Ascending aorta (tissue), 2 donors: Measurements from ENCODE around the gene PRTG. TPM values are rescaled to one million over a fixed set of nuclear protein-coding genes. Genes with fewer than 3 reads are reported as not detected.
A peak's percentile ranks its signal among the peaks of the same experiment; 100 is the strongest.

Experiments
- DNase-seq, 2 donors: peaks; one replicate each; pipeline ENCODE4 v3.0.0-alpha.2; 2019; ENCODE audit warnings: low spot score in 2 of 2
- H3K27ac ChIP-seq, 2 donors: fragments of 200-600 bp; sonication (generic); one replicate each; pipeline ENCODE4 v1.5.1; 2016 to 2017; ENCODE audit warnings: mild to moderate bottlenecking in 1 of 2
- H3K27me3 ChIP-seq: fragments of 200-600 bp; sonication (generic); one replicate; pipeline ENCODE4 v1.5.1; 2017
- H3K36me3 ChIP-seq, 2 donors: fragments of 200-600 bp; sonication (generic); one replicate each; pipeline ENCODE4 v1.5.1; 2016
- H3K4me1 ChIP-seq, 2 donors: fragments of 200-600 bp; sonication (generic); one replicate each; pipeline ENCODE4 v1.5.1; 2016 to 2017; ENCODE audit warnings: mild to moderate bottlenecking in 1 of 2
- H3K4me3 ChIP-seq, 2 donors: fragments of 200-600 bp; sonication (generic); one replicate each; pipeline ENCODE4 v1.5.1; 2016 to 2017; ENCODE audit warnings: mild to moderate bottlenecking in 1 of 2
- H3K9me3 ChIP-seq, 2 donors: fragments of 200-600 bp; sonication (generic); one replicate each; pipeline ENCODE4 v1.5.1; 2016
- CTCF ChIP-seq, 3 experiments: fragments of 200-600 bp in 2 of 3; fragments of 450-650 bp in 1 of 3; sonication (generic) in 2 of 3; IDR thresholded peaks; one replicate each; pipeline ENCODE4 v1.5.1; 2016 to 2019; ENCODE audit warnings: antibody characterized with exemption in 3 of 3, mild to moderate bottlenecking in 1 of 3, moderate library complexity in 1 of 3
- intact Hi-C: fragments of 100-400 bp; cut with DNase I; formaldehyde crosslinking; loops from one replicate; pipeline ENCODE4 v1.15.1; 2023
- total RNA-seq: library from RNA; depleted of rRNA; stranded (reverse); fragments of >200 nt; gene quantifications from one replicate; pipeline ENCODE4 v1.1.0, GENCODE V29; 2016

The PRTG gene
- total RNA-seq, 1 donor from 2014 or later, result 0.21 TPM

GRCh38 chr15:55590788-55591187, 152.2 kb downstream of the PRTG start:
- Histone ChIP-seq H3K27me3 (no peaks in the 10 kb centered on the region), H3K9me3 (no peaks in the 10 kb centered on the region), H3K4me3 (no peak overlapping the region), H3K4me1 (peaks cover 0 to 13% of the 10 kb centered on the region in 2 donors), H3K36me3 (no peaks in the 10 kb centered on the region), H3K27ac (no peak overlapping the region)
- no peak for TF ChIP-seq CTCF (IDR thresholded peaks at IDR 0.05)
- no peak for DNase-seq
- intact Hi-C loops, result no loop called here

GRCh38 chr15:55589287-55589686, 153.7 kb downstream of the PRTG start:
- TF ChIP-seq CTCF (IDR thresholded peaks at IDR 0.05), result no peak
- H3K4me3 ChIP-seq, result peak overlapping the region in 1 of 2 donors; percentile 80
- H3K9me3 ChIP-seq, result no peaks in the 10 kb centered on the region
- H3K27ac ChIP-seq, result no peak overlapping the region
- H3K27me3 ChIP-seq, result no peaks in the 10 kb centered on the region
- H3K36me3 ChIP-seq, result no peaks in the 10 kb centered on the region
- no peak for DNase-seq
- intact Hi-C loops, result loop anchor here (10.0 kb wide), 1 partner anchor 656 kb away; the partner anchor contains the start of gene RFX7
- peaks cover 0 to 13% of the 10 kb centered on the region in 2 donors for H3K4me1 ChIP-seq

GRCh38 chr15:55588815-55589115, 154.2 kb downstream of the PRTG start:
- intact Hi-C loops, result loop anchor here (10.0 kb wide), 1 partner anchor 656 kb away; the partner anchor contains the start of gene RFX7
- no peaks in the 10 kb centered on the region for H3K27me3 ChIP-seq
- H3K9me3 ChIP-seq, result no peaks in the 10 kb centered on the region
- no peaks in the 10 kb centered on the region for H3K36me3 ChIP-seq
- DNase-seq, result no peak
- TF ChIP-seq CTCF (IDR thresholded peaks at IDR 0.05), result no peak
- H3K4me3 ChIP-seq, result peak overlapping the region; percentile 73 to 80
- peaks cover 0 to 13% of the 10 kb centered on the region in 2 donors for H3K4me1 ChIP-seq
- peak overlapping the region; percentile 63 to 98 for H3K27ac ChIP-seq

- peak in 1 of 2 donors; percentile 69 for DNase-seq
- Histone ChIP-seq H3K4me3 (peak within 1 kb of the TSS; percentile 73 to 80), H3K4me1 (peaks cover 0 to 13% of the 10 kb centered on the region in 2 donors), H3K27me3 (no peaks in the 10 kb centered on the region), H3K9me3 (no peaks in the 10 kb centered on the region), H3K27ac (peak within 1 kb of the TSS; percentile 86 to 98), H3K36me3 (no peaks in the 10 kb centered on the region)
- TF ChIP-seq CTCF (IDR thresholded peaks at IDR 0.05), result no peak
- intact Hi-C loops, result loop anchor here (10.0 kb wide), 1 partner anchor 657 kb away; the partner anchor contains the start of gene RFX7
Measured at GRCh38 chr15:55588070-55588814, 154.7 kb downstream of the PRTG start, which contains the start of gene PYGO1. TSS of gene PYGO1 (minus strand) at chr15:55588345. CDS start at chr15:55587883, 462 bp downstream.

- no peak for TF ChIP-seq CTCF (IDR thresholded peaks at IDR 0.05)
- DNase-seq, result no peak
- Histone ChIP-seq H3K4me3 (peak overlapping the region; percentile 73 to 80), H3K36me3 (no peaks in the 10 kb centered on the region), H3K4me1 (peaks cover 0 to 13% of the 10 kb centered on the region in 2 donors), H3K9me3 (no peaks in the 10 kb centered on the region), H3K27ac (peak overlapping the region; percentile 86 to 98), H3K27me3 (no peaks in the 10 kb centered on the region)
- intact Hi-C loops, result loop anchor here (10.0 kb wide), 1 partner anchor 657 kb away; the partner anchor contains the start of gene RFX7
Measured at GRCh38 chr15:55587321-55588069, 155.5 kb downstream of the PRTG start.
